Measurements from ENCODE around the gene EFHD2.

The EFHD2 gene

DNA sequence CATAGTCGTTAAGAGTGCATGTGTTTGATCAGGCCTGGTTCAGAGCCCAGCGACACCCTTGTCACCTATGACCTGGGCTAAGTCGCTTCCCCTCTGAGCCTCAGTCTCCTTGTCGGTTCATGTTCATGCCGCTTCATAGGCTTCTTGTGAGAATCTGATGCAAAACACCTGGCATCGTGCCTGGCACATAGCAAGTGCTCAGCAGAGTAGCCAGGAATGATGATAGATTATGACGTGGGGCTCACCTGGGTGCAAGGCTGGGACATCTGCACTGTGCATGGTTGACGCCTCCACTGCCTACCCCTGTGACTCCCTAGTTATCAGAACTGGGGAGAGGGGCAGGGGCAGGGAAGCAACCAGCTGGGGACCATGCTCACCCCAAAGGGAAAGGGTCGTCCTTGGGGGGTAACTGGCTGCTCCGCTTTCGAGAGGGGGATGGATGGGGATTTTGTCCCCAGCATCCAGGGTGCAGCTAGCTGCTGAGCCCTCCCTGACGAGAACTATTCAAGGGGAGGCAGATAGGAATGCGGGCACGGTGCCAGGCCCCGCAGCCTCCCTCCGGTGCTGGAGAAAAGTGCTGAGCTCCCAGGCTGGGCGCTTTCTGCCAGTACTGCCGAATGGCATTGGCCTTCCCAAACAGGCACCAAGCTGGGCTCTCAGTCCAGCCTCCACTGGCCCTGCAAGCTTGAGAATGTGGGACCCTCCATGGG, 9.3 kb downstream of the EFHD2 start:
- Mint-ChIP-seq H3K27me3 (ENCODE audit: low read depth) (peaks cover 5% of the 10 kb centered on the region), H3K4me3 (no peak overlapping the region), H3K27ac (no peak overlapping the region), H3K4me1 (peaks cover 42% of the 10 kb centered on the region), H3K36me3 (ENCODE audit: low read depth) (peaks cover 3% of the 10 kb centered on the region), H3K9me3 (no peaks in the 10 kb centered on the region)
- TF ChIP-seq, protein P1, sequence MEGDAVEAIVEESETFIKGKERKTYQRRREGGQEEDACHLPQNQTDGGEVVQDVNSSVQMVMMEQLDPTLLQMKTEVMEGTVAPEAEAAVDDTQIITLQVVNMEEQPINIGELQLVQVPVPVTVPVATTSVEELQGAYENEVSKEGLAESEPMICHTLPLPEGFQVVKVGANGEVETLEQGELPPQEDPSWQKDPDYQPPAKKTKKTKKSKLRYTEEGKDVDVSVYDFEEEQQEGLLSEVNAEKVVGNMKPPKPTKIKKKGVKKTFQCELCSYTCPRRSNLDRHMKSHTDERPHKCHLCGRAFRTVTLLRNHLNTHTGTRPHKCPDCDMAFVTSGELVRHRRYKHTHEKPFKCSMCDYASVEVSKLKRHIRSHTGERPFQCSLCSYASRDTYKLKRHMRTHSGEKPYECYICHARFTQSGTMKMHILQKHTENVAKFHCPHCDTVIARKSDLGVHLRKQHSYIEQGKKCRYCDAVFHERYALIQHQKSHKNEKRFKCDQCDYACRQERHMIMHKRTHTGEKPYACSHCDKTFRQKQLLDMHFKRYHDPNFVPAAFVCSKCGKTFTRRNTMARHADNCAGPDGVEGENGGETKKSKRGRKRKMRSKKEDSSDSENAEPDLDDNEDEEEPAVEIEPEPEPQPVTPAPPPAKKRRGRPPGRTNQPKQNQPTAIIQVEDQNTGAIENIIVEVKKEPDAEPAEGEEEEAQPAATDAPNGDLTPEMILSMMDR (IDR thresholded peaks at IDR 0.05; ENCODE audit: unreplicated experiment in 3 of 3): no peak

DNA sequence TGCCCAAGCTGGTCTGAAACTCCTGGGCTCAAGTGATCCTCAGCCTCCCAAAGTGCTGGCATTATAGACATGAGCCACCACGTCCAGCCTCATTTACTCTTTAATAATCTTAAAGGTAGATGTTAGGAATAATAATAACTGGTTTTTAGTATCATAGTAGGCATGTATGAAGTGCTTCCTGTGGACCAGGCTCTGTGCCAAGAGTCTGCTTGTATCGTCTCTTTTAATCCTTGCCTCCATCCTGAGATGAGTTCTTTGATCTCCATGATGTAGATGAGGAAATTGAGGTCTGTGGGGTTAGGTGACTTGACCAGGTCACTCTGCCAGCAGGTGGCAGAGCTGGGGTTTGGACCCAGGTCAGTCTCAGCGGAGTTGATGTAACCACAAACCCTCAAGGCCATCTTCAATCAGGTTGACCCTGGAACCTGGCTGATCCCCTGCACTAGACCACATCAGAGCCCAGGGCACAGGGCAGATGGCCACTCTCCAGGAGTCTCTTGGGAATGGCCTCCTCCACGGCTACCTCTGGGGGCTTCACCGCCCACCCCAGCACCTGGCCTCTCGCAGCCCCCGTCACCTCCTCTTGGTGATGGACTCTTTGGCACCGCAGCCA, 11.3 kb downstream of the EFHD2 start:
- peak overlapping the region in 2 of 3 experiments; percentile 65 to 85 for H3K27ac Mint-ChIP-seq
- peaks cover 3% of the 10 kb centered on the region for H3K36me3 Mint-ChIP-seq (ENCODE audit: low read depth)
- H3K4me1 Mint-ChIP-seq: peaks cover 55% of the 10 kb centered on the region
- TF ChIP-seq, protein P1 (IDR thresholded peaks at IDR 0.05; ENCODE audit: unreplicated experiment in 3 of 3): no peak
- no peak overlapping the region for H3K4me3 Mint-ChIP-seq
- no peaks in the 10 kb centered on the region for H3K9me3 Mint-ChIP-seq
- no peaks in the 10 kb centered on the region for H3K27me3 Mint-ChIP-seq (ENCODE audit: low read depth)

DNA sequence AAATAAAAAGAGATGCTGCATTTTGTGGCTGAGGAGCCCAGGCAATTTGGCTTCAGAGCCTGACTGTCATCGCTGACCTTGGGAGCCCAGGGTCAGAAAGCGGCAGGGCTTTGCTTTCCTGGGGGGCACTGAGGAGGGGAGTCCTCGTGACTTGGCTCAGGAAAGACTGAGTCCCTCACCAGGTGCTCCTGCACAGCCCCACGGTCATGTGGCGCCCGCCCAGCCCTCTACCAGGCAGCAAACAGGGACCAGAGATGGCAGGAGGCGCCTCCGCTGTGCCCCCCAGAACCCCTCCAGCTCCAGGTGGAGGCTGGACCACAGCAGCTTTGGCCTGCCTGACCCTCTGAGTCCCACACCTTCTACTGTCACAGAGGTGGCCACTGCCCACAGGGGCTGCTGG, 13.2 kb downstream of the EFHD2 start:
- Mint-ChIP-seq H3K27me3 (ENCODE audit: low read depth) (no peaks in the 10 kb centered on the region), H3K9me3 (no peaks in the 10 kb centered on the region), H3K4me3 (no peak overlapping the region), H3K27ac (no peak overlapping the region), H3K4me1 (peaks cover 61% of the 10 kb centered on the region), H3K36me3 (ENCODE audit: low read depth) (peaks cover 3% of the 10 kb centered on the region)
- TF ChIP-seq, protein P1 (IDR thresholded peaks at IDR 0.05; ENCODE audit: unreplicated experiment in 3 of 3): no peak

DNA sequence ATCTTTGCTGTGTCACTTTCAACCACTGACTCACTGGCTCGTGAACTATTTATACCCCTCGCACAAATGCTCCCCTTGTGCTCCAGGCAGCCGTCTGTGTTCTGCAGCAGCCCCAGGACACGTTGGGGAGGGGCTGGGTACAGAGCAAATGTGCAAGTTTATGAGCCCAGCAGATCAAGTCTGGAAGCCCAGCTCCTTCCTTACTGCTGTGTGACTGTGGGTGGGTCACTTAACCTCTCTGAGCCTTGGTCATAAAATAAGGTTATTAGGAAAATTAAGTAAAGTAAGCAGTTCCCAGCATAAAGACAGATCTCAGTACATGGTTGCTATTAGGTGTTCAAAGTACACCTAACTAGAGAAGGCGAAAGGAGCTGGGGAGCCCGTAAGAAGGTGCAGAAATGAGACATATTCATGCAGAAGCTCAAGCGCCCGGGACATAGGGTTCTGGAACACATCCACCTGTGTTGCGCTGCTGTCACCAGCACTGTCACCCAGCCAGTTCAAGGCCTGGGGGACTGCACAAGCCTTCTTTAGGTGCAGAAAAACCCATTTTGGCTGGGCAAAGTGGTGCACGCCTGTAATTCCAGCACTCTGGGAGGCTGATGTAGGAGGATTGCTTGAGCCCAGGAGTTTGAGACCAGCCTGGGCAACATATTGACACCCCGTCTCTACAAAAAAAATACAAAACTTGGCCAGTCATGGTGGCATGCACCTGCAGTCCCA, 13.8 kb downstream of the EFHD2 start:
- Mint-ChIP-seq H3K36me3 (ENCODE audit: low read depth) (peaks cover 3% of the 10 kb centered on the region), H3K4me1 (peaks cover 61% of the 10 kb centered on the region), H3K27ac (peak overlapping the region in 1 of 3 experiments; percentile 16), H3K4me3 (peak overlapping the region in 1 of 3 experiments; percentile 37), H3K9me3 (no peaks in the 10 kb centered on the region), H3K27me3 (ENCODE audit: low read depth) (peaks cover 4% of the 10 kb centered on the region)
- TF ChIP-seq, protein P1 (IDR thresholded peaks at IDR 0.05; ENCODE audit: unreplicated experiment in 3 of 3): no peak

DNA sequence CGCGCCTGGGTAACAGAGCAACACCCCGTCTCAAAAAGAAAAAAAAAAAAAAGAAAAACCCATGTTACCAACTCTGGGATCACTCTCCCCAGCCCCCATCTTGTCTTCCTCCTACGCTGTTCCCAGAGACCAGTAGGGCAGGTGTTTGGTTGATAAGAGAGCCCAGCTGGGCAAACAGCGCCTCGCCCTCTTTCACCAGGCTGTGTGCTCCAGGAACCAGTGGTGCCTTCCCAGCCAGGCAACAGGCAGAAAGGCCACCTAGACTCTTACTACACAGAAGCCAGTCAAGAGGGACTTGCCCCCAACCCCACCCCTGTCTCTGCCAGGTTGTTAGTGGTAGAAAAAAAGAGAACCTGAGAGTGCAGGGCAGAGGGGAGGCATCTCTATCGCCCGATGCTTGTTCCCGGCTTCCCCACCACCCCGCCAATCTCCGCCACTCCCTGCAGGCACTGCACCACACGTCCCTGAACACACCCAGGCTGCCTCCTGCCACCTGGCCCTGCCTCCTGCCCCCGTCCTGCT, 14.5 kb downstream of the EFHD2 start:
- no peak overlapping the region for H3K4me3 Mint-ChIP-seq
- TF ChIP-seq, protein P1 (IDR thresholded peaks at IDR 0.05; ENCODE audit: unreplicated experiment in 3 of 3): no peak
- H3K36me3 Mint-ChIP-seq (ENCODE audit: low read depth): peaks cover 3% of the 10 kb centered on the region
- H3K9me3 Mint-ChIP-seq: no peaks in the 10 kb centered on the region
- peaks cover 5% of the 10 kb centered on the region for H3K27me3 Mint-ChIP-seq (ENCODE audit: low read depth)
- peak overlapping the region in 1 of 3 experiments; percentile 16 for H3K27ac Mint-ChIP-seq
- peaks cover 57% of the 10 kb centered on the region for H3K4me1 Mint-ChIP-seq

Measured in nephron (organoid).